Umbilical cord (tissue), 2 donors: ENCODE results near the gene DGKB. TPM values are rescaled to one million over a fixed set of nuclear protein-coding genes. Genes with fewer than 3 reads are reported as not detected.

ENCODE experiments used
- DNase-seq: peaks from one replicate; pipeline ENCODE4 v3.0.0-alpha.2; 2015; ENCODE audit warnings: low spot score
- total RNA-seq: library from RNA; depleted of rRNA; stranded (reverse); fragments of >200 nt; gene quantifications from one replicate; pipeline ENCODE4 v1.2.3, GENCODE V29; 2014; ENCODE audit warnings: low replicate concordance; ENCODE audit not compliant: insufficient read depth

Gene DGKB
- total RNA-seq, 1 donor from 2014 or later = 15.4 TPM

DNA sequence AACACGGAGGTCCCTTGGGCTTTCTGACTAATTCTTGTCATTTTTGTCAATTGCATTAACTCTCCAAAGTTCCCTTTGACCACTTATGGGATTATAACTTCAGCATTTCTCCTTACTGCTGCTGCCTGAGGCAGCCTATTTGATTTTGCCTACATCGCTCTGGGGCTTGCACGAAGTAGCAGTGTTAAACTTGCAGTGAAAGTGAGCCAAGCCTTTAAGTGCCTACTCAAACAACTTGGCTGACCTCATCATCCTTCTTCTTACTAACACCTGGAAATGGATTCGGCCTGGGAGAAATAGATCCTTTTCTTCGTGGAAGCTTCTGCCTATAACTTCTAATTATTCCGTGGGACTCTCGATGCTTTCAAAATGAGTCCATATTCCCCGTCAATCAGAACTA lies 76.6 kb downstream of the DGKB start:
- DNase-seq = no peak

DNA sequence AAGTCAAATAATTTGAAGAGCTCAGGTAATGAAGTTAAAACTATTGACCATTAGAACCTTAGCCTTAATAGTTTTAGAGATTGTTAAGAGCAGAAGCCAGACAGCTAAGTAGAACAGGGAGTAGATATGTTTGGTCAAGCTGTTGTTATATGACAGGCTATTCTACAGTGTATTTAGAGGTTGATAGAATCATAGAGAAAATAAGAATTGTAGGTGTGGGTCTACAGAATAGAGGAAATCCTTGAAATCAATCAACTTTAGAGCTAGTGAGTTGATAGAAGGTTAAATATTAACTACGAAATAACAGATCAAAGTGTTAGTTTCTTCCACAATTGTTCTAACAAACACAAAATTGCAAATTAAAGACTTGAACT lies 80.1 kb downstream of the DGKB start:
- no peak for DNase-seq

DNA sequence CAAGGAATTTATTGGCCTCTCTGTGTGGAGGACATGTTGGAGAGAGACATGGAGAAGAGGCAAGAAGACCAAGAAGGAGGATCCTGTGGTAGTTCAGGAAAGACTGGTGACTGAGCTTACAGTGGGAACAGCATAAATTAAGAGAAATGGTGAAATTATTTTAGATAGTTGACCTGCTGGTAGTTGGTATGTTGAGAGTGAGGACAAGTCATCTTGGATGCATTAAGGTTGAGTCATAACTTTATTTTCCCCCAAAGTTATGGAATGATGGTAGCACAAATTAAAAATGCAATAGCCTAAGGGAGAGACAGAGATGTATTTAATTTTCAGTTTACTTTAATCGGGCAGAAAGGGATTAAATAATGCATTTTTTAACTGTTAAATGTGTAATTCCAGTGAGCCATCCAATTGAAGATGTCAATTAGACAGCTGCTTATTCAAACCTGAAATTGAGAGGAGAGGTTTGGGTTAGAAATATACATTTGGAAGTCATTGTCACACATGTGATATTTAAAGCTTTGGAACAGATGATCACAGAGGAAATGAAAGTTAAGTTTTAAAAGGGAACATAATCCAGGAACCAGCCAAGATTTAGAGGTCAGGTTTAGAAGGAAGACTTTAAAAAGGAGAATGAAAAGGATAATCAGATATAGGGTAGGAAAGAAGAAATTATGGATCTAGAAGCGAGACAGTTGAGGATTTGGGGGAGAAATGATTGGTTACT lies 80.6 kb downstream of the DGKB start:
- DNase-seq = no peak

DNA sequence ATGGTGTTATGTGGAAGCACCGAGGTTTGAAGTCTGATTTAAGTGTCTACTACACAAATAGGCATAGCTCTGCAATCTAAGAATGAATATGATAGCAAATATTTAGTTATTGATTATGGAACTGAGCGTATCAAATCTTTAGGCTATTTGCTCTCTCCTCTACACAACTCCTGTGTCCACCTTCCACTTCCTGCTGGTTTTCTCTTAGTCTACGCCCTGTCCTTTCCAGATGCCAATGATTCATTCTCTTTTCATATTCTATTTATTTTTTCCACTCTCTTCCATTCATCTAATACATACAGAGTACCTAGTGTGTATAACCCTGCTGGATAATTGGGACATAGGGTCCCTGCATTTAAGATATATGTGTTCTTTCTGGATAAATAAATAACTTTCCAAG lies 83.7 kb downstream of the DGKB start:
- DNase-seq = no peak

DNA sequence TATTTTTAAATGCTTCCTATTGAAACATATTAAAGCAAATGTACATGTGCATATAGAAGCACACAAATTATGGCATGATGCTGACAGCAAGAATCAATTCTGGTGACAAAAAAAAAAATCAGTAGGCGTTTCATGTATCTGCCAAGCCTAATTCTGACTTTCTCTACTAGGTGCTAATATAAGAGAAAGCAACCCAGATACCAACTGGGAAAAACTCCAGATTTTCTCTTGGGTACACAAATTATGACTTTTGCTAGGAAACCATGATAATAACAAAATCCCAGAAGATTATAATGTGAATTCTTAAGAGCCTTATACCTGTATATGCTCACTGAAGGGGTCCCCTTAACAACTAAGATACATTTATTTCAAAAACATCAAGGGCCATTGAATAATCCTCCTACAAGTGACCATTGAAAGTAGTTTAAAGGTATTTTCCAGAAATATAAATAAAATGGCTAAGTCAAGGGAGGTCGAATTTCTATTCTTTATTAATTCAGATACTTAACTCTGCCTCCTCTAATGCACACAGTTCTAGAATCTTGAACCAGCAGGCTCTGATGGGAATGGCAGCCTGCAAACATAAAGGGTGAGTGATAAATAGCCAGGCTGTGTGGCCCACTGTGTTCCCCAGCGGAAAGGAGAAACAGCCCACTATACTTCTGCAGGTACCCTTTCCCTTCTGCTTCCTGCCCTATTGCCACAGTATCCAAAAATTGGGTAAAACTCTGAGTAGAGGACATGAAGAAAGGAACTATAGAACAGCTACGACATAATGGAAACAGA lies 84.5 kb downstream of the DGKB start:
- DNase-seq = no peak

DNA sequence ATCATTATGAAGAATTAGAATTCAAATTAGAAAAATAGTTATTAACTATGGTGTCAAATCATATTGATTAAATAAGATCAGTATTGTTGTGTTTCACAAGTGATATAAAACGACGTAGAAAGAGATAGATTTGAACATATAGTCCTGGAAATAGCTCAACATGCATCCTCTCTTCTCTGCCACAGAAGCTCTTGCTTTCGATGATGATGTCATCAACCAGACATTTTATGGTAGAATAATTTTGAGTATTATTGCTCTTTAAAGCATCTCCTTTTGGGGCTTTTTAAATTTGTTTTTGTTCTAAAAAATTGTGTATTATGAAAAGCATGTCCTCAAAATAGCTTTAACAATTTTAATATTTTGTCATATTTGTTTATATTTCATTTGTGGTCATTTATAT lies 95.0 kb downstream of the DGKB start:
- no peak for DNase-seq

DNA sequence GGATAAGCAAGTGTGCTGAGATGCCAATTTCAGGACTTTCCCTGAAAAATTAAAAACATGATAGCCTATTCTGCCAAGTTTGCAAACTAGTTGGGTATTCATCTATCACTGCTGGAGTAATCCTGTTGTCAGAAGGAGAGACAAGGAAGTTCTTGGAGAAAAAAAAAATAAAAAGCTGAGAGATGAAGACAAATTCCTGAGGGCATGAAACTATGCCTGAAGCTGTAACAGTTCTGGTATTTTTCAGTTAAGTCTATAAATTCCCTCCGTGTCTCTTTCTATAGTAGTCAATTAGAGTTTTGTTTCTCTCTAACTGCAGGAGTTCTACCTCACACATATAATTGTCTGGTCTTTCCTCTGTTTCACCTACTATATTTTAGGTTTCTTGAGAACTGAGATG lies 95.7 kb downstream of the DGKB start:
- peak; percentile 56 for DNase-seq

DNA sequence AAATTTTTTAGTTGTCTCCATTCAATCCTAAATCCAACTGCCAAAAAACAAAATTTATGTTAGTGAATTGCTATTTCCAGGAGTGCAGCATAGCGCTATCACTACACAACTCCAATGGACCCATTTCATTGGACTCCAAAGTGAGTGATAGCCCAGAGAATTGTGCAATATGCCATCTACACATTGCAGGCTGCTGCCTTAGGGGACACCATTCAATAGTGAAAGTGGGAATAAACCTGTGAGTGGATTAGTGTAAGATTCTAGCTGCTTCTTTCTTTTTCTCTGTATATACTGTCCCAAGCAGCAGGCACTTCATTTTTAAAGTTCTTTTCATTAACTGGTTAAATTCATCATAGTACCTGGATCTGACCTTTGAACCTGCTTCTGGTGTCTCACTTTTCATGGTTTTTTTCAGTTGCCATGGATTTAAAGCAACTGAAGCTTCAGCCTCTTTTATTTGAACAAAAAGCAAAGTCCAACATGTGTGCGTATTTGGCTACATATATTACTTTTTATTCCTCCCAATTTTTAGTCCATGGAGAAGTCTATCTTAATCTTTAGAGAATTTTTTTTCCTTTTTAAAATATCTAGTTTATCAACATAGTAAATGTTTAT lies 97.3 kb downstream of the DGKB start:
- no peak for DNase-seq

DNA sequence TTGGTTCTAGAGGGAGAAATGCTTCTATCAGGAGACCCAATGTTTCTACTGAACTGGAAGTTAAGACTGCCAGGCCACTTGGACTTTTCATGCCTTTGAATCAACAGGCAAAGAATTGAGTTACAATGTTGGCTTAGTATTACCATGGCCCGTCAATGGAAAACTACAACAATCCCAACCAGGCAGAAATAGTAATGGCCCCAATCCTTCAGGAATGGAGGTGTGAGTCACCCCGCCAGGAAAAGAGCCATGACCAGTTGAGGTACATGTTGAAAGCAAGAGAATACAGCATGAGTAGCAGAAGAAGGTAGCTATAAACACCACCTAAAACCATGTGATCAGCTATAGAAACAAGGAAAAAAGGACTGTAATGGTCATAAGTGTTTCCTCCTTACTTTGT lies 101.9 kb downstream of the DGKB start:
- no peak for DNase-seq

DNA sequence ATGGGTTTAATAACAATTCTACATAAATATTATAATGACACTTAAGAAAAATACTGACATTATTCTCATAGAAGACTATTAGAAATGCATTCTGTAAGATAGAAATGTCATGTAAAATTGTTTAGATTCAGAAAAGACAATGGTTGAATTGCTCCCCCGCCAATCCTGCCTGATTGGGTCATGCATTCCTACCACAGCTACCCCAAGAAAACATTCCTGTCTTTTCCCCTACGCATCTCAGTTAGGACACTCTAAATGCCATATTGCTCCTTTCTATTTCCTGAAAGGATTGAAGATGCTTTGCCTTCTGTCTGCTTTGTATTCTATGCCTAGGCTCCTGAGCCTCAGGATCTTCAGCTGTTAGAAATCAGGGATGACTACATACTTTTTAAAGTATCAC lies 109.4 kb downstream of the DGKB start:
- no peak for DNase-seq

DNA sequence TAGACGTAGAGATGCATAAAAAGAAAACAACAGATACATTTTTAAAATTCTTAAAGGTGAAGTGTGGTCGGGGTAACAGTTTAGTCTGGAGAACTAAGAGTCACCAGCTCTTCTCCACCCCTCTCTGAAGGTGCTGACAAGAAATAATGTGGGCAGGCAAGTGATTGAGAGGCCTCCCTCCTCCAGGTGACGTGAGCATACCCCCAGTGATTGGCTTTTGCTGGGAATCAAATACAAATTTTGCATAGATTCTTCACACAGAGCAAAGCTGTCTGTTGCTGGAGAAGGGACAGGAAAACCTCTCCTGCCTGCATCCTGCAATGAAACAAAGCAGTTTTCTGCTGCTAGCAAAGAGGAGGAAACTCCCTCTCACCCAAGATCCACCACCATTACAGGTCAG lies 115.0 kb downstream of the DGKB start:
- no peak for DNase-seq

DNA sequence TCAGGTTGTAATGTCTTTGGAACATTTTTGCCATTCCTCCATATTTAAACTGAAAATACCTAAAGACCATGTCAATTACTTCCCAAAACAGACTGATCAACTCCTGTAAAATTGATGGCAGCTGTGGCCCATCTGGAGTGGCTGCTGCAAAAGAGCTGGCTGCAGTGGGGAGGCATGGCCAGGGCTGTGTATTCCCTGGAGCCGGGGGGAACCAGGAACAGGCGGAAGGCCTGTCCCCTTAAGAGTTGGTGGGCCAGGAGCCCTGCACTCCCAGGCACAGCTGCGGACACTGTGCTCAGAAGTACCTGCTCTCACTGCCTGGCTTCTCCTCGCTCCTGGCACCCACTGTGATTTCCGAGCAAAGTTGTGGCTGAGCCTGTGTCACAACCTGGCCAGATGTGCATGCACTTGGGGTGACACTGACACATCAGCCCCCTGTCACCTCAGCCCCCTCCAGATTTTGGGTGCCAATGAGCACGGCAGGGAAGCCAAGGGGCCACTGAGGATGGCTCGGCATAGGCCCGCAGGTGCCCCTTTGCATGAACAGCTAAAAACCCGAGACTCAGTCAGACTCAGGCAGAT lies 116.1 kb downstream of the DGKB start:
- no peak for DNase-seq

DNA sequence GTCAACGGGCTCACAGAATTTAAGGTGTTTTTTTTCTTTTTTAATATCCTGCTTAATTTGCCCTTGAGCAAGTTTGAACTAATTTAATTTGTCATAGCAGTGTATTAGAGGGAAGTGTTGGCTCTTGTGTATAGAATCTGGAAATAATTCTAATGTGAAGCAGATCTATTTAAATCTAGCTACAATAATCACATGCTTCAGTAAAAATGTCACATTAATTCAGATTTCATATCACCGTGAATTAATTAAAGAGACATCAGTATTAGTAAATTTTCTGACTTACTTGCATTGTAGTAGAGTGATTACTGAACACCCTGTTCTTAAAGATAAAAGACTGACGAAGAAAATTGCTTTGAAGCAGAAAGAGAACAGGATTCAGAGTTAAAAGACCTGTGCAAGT lies 124.7 kb downstream of the DGKB start:
- DNase-seq = no peak

DNA sequence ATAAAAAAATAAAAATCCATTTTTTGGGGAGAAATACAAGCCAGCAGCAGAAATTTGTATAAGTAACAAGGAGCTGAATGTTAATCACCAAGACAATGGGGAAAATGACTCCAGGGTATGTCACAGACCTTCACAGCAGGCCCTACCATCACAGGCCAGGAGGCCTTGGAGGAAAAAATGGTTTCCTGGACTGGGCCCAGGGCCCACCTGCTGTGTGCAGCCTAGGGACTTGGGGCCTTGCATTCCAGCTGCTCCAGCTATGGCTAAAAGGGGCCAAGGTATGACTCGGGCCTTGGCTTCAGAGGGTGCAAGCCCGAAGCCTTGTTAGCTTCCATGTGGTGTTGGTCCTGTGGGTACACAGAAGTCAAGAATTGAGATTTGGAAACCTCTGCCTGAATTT lies 126.3 kb downstream of the DGKB start:
- DNase-seq = no peak

DNA sequence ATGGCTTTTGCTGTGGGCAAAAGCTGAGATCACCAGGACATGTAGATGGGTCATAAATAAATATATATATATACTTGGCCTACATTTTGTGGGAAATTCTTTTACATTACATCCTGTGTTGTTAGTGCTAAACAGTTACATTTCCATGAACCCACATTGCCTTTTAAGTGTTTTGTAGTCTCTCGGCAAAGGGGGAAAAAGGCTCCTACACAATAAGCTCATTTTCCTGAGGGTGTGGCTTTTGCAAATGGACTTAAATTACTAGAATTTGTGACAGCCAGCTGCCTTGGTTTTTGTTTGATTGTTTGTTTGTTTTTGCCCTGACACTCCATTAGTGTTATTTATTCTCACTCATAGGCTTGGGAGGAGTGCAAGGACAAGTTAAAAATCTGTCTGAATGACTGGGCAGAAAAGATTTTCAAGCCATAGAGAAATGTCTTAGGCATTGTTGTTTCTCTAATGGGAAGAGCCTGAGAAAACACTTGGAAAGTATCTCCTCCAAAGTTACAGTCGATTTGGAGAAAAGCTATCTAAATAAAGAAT lies 128.8 kb downstream of the DGKB start:
- no peak for DNase-seq

DNA sequence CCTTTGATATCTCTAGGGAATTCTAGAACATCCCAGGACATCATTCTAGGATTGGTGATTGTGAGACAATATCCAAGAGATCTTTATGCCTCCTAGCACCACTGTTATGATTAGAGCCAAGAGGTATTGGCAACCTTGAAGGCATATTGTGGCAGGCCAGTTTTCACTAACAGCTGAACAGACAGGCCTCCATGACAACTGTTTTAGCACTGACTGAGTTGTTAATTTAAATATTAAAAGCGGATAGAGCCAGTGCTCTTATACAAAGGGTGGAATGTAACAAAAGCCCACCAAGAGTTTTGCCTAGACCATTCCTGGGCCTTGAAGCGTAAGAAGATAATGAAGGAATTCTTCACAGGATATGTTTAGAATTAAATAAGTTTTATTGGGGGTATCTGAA lies 131.9 kb downstream of the DGKB start:
- no peak for DNase-seq

DNA sequence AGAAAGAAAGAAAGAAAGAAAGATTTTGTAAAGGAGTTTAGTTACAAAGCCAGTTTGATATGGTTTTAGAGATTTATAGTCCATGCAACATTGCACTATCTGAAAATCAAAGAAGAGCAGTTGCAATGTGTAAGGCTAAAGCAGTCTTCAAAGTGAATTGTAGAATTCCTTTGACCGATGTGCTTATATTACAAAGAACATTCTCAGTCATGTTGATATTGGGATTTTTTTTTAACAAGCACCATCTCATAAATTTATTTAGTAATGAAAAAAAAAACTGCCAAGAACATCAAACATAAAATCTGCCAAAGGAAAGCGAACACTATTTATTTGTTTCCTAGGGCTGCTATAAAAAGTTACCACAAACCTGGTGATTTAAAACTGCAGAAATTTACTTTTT lies 133.3 kb downstream of the DGKB start:
- DNase-seq = peak; percentile 58

DNA sequence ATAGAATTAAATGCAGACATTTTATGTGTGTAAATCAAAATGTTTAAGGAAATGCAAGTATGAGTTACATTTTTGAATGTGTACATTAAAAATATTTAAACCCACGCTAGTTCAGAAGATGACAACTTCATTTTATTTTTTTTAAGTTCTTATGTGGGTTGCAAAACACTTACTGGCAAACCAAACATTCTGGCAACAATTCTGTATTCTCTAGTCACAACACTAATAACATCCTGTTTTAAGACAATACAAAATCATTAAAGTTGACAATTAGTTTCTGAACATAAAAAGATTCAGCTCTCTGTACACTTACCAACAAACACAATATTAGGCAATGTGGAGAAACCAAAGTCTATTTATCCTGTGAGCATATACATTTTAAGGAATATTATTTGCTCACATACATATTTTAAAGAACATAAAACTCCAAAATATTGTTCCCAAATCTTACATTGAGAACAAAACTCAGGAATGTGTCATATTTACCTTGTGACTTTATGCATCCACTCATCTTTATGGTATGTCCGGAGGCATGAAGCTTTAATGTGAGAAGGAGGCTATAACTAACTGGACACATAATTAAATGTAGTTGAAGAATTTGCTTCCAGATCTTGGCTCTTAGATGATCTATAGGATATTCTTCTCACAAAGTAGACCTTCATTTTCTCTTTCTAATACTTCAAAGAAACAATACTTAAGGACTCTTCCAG lies 134.7 kb downstream of the DGKB start:
- DNase-seq = no peak

DNA sequence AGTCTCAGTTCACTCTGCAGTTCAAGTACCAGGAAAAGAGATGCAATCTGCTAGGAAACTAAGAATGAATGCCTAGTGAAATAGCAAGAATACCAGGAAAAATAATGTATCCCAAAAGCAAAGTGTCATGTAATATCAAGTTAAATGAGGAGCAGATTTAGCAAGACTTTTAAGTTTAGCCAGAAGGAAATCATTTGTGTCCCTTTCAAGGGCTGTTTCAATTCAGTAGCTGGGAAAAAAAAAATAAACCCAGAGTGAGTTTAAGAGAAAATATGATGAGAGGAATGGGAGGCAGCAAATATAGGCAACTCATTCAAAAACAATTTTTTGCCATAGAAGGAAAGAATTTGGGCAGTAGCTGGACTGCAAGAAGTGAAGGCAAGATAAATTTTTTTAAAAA lies 135.8 kb downstream of the DGKB start:
- DNase-seq = peak; percentile 18

DNA sequence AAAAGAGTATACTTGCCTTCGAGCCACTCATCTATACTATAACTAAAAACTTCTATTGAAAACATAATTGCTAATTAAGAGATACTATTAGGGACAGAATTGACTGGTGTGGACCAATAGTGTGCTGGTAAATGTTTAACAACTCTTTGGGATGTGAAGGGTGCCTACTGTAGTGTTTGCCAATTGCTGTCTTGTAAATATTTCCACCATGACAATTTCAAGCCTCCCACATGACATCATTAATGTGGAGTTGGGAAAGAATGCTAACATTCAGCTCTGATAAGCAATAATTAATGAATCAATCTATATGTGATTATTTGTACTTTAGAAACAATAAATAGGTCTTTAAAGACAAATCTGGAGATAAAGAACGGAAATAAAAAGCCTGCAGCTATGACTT lies 136.8 kb downstream of the DGKB start:
- no peak for DNase-seq

DNA sequence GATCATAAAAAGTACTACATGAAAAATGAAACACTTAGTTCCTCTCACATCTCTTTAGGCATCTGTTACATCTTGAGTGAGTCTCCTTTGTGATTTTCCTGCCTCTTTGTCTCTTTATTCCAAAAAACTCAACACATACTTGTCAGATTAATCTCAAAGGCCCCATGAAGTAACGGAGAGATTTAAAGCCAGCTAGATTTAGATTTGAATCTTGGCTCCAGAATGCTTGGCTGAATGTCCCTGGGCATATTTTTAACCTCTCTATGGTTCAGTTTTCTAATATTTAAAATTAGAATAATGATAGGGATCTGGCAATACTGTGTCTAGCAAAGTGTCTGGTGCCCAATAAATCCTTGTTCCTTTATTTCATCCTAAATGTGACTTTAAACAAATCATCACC lies 140.0 kb downstream of the DGKB start:
- peak; percentile 69 for DNase-seq
